ENCODE results near the gene RNASE9. TPM values are rescaled to one million over a fixed set of nuclear protein-coding genes. Genes with fewer than 3 reads are reported as not detected.

The RNASE9 gene
- total and polyA plus RNA-seq, 9 of the 15 experiments (the other 6 are each of a cell fraction or from before 2014, with no cell fraction given) = not detected

GRCh38 chr14:20606190-20606901, 45.5 kb upstream of the RNASE9 start:
- peak; percentile 69 for ATAC-seq
- Histone ChIP-seq H3K9ac (ENCODE audit: insufficient read depth in 1 of 2, low read depth in 2 of 2, low read length in 2 of 2) (no peak overlapping the region), H3K79me2 (ENCODE audit: control insufficient read depth, insufficient read depth, low read length) (no peaks in the 10 kb centered on the region), H3K9me3 (replicated peaks; ENCODE audit: control insufficient read depth, insufficient read depth, low read depth, low read length) (no peaks in the 10 kb centered on the region), H3K27me3 (ENCODE audit: control insufficient read depth in 2 of 2, insufficient read depth in 2 of 2, low read length in 2 of 2) (no peaks in the 10 kb centered on the region), H2AFZ (ENCODE audit: low read depth, low read length) (peak overlapping the region; percentile 40; the same call in 1 of the 2 replicates), H3K4me1 (replicated peaks in 1 of 2; ENCODE audit: control insufficient read depth in 2 of 2, insufficient read depth in 2 of 2, low read length in 2 of 2) (peaks cover 0 to 6% of the 10 kb centered on the region in 2 experiments; a peak in 3 of 5 replicates), H3K36me3 (ENCODE audit: control insufficient read depth, insufficient read depth, low read length) (no peaks in the 10 kb centered on the region), H3K9me1 (ENCODE audit: control insufficient read depth, insufficient read depth, low read length) (no peaks in the 10 kb centered on the region), H4K20me1 (replicated peaks; ENCODE audit: control insufficient read depth, insufficient read depth, low read length) (no peaks in the 10 kb centered on the region), H3K27ac (ENCODE audit: extremely low read depth, low read depth, low read length) (no peak overlapping the region), H3K4me2 (ENCODE audit: insufficient read depth, low read length) (no peak overlapping the region), H3K4me3 (no peak overlapping the region)
- WGBS (ENCODE audit: insufficient coverage, low coverage, missing lambda C conversion rate) = 25% methylated on average over 8 of the region's 8 CpGs
- intact Hi-C loops (cut with micrococcal nuclease) (loop anchor here (1.0 to 5.0 kb wide), 5 partner anchors 59 to 344 kb away; partner anchors contain the start of gene APEX1), in situ Hi-C loops (cut with MboI) (loop anchor here (10.0 kb wide), 1 partner anchor 192 kb away; the partner anchor contains the start of gene TEP1)
- ChIA-PET CTCF (ENCODE audit: low intra/inter-chr PET ratio) (interaction anchor here (0.6 to 1.7 kb wide), 3 partner anchors 75 to 279 kb away, joined by 3 to 7 read pairs (median 3); no protein-coding TSS in a partner anchor), POLR2A (interaction anchor here (0.6 to 1.4 kb wide), 3 partner anchors 16 to 252 kb away, joined by 3 read pairs; no protein-coding TSS in a partner anchor)
- peak in 2 of 4 experiments; percentile 44 to 66 for DNase-seq (ENCODE audit: extremely low read depth in 1 of 4, low spot score in 3 of 4)
- FAIRE-seq = peak; percentile 75
- BruUV-seq (replicated peaks) = no TSS peak
- TF ChIP-seq SMC3 (conservative IDR thresholded peaks at IDR 0.05; ENCODE audit: insufficient read depth, low read depth, low read length) (peak; percentile 52), HLTF (IDR thresholded peaks at IDR 0.05) (no peak), ZNF232 (CRISPR knock-in tag; IDR thresholded peaks at IDR 0.05) (no peak), DEAF1 (CRISPR knock-in tag; IDR thresholded peaks at IDR 0.05) (peak; percentile 63; the same call in 1 of the 2 replicates), SP1 (CRISPR knock-in tag; IDR thresholded peaks at IDR 0.05) (no peak), ZNF449 (CRISPR knock-in tag; IDR thresholded peaks at IDR 0.05) (no peak), SAFB2 (IDR thresholded peaks at IDR 0.05; ENCODE audit: borderline replicate concordance, low read depth, low read length, severe bottlenecking) (no peak), ATF7 (IDR thresholded peaks at IDR 0.05) (no peak), CTBP1 (IDR thresholded peaks at IDR 0.05; ENCODE audit: borderline replicate concordance) (peak; percentile 47; the same call in 1 of the 2 replicates), HMBOX1 (IDR thresholded peaks at IDR 0.05) (peak; percentile 24; the same call in 1 of the 2 replicates), ZNF134 (CRISPR knock-in tag; conservative IDR thresholded peaks at IDR 0.05) (no peak), CC2D1A (IDR thresholded peaks at IDR 0.05) (0 out of 2 replicates have a peak, but pooled peaks have one; percentile 25), KLF16 (IDR thresholded peaks at IDR 0.05) (no peak), ZFP1 (CRISPR knock-in tag; IDR thresholded peaks at IDR 0.05) (no peak), STAG1 (CRISPR knock-in tag; IDR thresholded peaks at IDR 0.05; ENCODE audit: borderline replicate concordance) (peak; percentile 74; the same call in 1 of the 2 replicates), RAD21 (CRISPR knock-in tag; conservative IDR thresholded peaks at IDR 0.05 in 1 of 2, IDR thresholded peaks at IDR 0.05 in 1 of 2) (peak; percentile 78 to 91)
